HG03460 (cell line): ENCODE results near the gene MACROH2A2.
"Not testable (repeated sequence)": the region's sequence is repeated elsewhere in the genome, so short reads cannot be mapped to it uniquely, and the experiment has no call there.

Experiments used
- ATAC-seq: cut with Tn5 transposase; IDR thresholded peaks from one replicate; pipeline ENCODE4 v1.9.1; 2021; ENCODE audit not compliant: unreplicated experiment

The MACROH2A2 gene

GRCh38 chr10:70066190-70066589 lies 13.5 kb downstream of the MACROH2A2 start:
- no peak for ATAC-seq

- no peak for ATAC-seq
Observed at GRCh38 chr10:70067586-70067985, 14.9 kb downstream of the MACROH2A2 start.

GRCh38 chr10:70068925-70069324 lies 16.3 kb downstream of the MACROH2A2 start:
- no peak for ATAC-seq

GRCh38 chr10:70069346-70069745 lies 16.7 kb downstream of the MACROH2A2 start:
- ATAC-seq = no peak

- no peak for ATAC-seq
Observed at GRCh38 chr10:70070834-70071233, 18.2 kb downstream of the MACROH2A2 start.

GRCh38 chr10:70074165-70074564 lies 21.5 kb downstream of the MACROH2A2 start:
- ATAC-seq = no peak

- ATAC-seq = no peak
Observed at GRCh38 chr10:70074971-70075370, 22.3 kb downstream of the MACROH2A2 start.

GRCh38 chr10:70078329-70078728 lies 25.7 kb downstream of the MACROH2A2 start:
- no peak for ATAC-seq

GRCh38 chr10:70078937-70079336 lies 26.3 kb downstream of the MACROH2A2 start:
- no peak for ATAC-seq

GRCh38 chr10:70080789-70081188 lies 28.1 kb downstream of the MACROH2A2 start:
- not testable (repeated sequence) for ATAC-seq

GRCh38 chr10:70084189-70084588 lies 31.5 kb downstream of the MACROH2A2 start:
- no peak for ATAC-seq

GRCh38 chr10:70085975-70086613 lies 33.4 kb downstream of the MACROH2A2 start:
- no peak for ATAC-seq

- ATAC-seq = no peak
Observed at GRCh38 chr10:70087616-70088307, 35.1 kb downstream of the MACROH2A2 start.

GRCh38 chr10:70088308-70088698 lies 35.7 kb downstream of the MACROH2A2 start:
- ATAC-seq = no peak

GRCh38 chr10:70090013-70090412 lies 37.4 kb downstream of the MACROH2A2 start:
- no peak for ATAC-seq

- no peak for ATAC-seq
Observed at GRCh38 chr10:70090951-70091350, 38.3 kb downstream of the MACROH2A2 start.

GRCh38 chr10:70092389-70092718 lies 39.7 kb downstream of the MACROH2A2 start:
- ATAC-seq = no peak

- ATAC-seq = no peak
Observed at GRCh38 chr10:70093335-70093944, 40.8 kb downstream of the MACROH2A2 start.

GRCh38 chr10:70094250-70094649 lies 41.6 kb downstream of the MACROH2A2 start:
- no peak for ATAC-seq

- ATAC-seq = no peak
Observed at GRCh38 chr10:70096016-70096704, 43.5 kb downstream of the MACROH2A2 start.

- no peak for ATAC-seq
Observed at GRCh38 chr10:70096705-70097420, 44.2 kb downstream of the MACROH2A2 start.
